Ectodermal cell (in vitro differentiated cells): ENCODE data around the gene SEMA6D.
A peak's percentile ranks its signal among the peaks of the same experiment; 100 is the strongest.

Experiments used
- H3K27ac ChIP-seq: 2 replicates; pipeline ENCODE4 v1.7.0; 2013; ENCODE audit warnings: mild to moderate bottlenecking, low read depth, low read length; ENCODE audit not compliant: insufficient read depth, poor library complexity, severe bottlenecking
- H3K27me3 ChIP-seq: 2 replicates; pipeline ENCODE4 v1.7.0; 2013; ENCODE audit warnings: mild to moderate bottlenecking, low read length; ENCODE audit not compliant: insufficient read depth, control insufficient read depth, poor library complexity, severe bottlenecking
- H3K36me3 ChIP-seq: one replicate; pipeline ENCODE4 v1.7.0; 2013; ENCODE audit warnings: low read length; ENCODE audit not compliant: control insufficient read depth, insufficient read depth
- H3K4me1 ChIP-seq: one replicate; pipeline ENCODE4 v1.7.0; 2013; ENCODE audit warnings: low read length; ENCODE audit not compliant: control insufficient read depth, insufficient read depth
- H3K4me3 ChIP-seq: 2 replicates; pipeline ENCODE4 v1.7.0; 2013; ENCODE audit warnings: low read depth, low read length, control low read depth; ENCODE audit not compliant: insufficient read depth
- H3K9me3 ChIP-seq: 2 replicates; pipeline ENCODE4 v1.7.0; 2013; ENCODE audit warnings: mild to moderate bottlenecking, low read length, moderate library complexity; ENCODE audit not compliant: control insufficient read depth
- WGBS, 2 experiments: methylation state at CpG; one replicate each; pipeline ENCODE4 v1.1.7; 2013; ENCODE audit warnings: missing lambda C conversion rate in 2 of 2; 5-methylcytosine and 5-hydroxymethylcytosine counted together

SEMA6D gene

GRCh38 chr15:47716516-47716915 lies 789 bp upstream of the SEMA6D start:
- 69 to 76% methylated on average over 2 of the region's 2 CpGs for WGBS, 2 experiments

GRCh38 chr15:47718497-47719437 lies 1.5 kb downstream of the SEMA6D start:
- 2 to 3% methylated on average over 48 of the region's 48 CpGs for WGBS, 2 experiments
- no peaks in the 10 kb centered on the region for H3K36me3 ChIP-seq
- peaks cover 11% of the 10 kb centered on the region for H3K4me1 ChIP-seq
- H3K27me3 ChIP-seq: peaks cover 23% of the 10 kb centered on the region
- H3K27ac ChIP-seq: no peak overlapping the region
- H3K9me3 ChIP-seq: no peaks in the 10 kb centered on the region
- H3K4me3 ChIP-seq: peak overlapping the region; percentile 66

More at GRCh38 chr15:47716516-47716915, 789 bp upstream of the SEMA6D start:
- Histone ChIP-seq H3K4me3 (no peak overlapping the region), H3K4me1 (peaks cover 11% of the 10 kb centered on the region), H3K36me3 (no peaks in the 10 kb centered on the region), H3K27me3 (peaks cover 23% of the 10 kb centered on the region), H3K9me3 (no peaks in the 10 kb centered on the region), H3K27ac (no peak overlapping the region)

- Histone ChIP-seq H3K27me3 (peaks cover 23% of the 10 kb centered on the region), H3K4me1 (peaks cover 11% of the 10 kb centered on the region), H3K27ac (no peak overlapping the region), H3K36me3 (no peaks in the 10 kb centered on the region), H3K9me3 (no peaks in the 10 kb centered on the region), H3K4me3 (no peak overlapping the region)
These were observed 2.4 kb downstream of the SEMA6D start for GRCh38 chr15:47719730-47720129.

- no peaks in the 10 kb centered on the region for H3K9me3 ChIP-seq
- H3K27me3 ChIP-seq: peaks cover 23% of the 10 kb centered on the region
- H3K4me3 ChIP-seq: no peak overlapping the region
- WGBS, 2 experiments: 63 to 73% methylated on average over 3 of the region's 4 CpGs
- H3K36me3 ChIP-seq: no peaks in the 10 kb centered on the region
- no peak overlapping the region for H3K27ac ChIP-seq
- H3K4me1 ChIP-seq: peaks cover 11% of the 10 kb centered on the region
These were observed 3.2 kb downstream of the SEMA6D start for GRCh38 chr15:47720555-47720954.

GRCh38 chr15:47721676-47722075 lies 4.4 kb downstream of the SEMA6D start:
- Histone ChIP-seq H3K9me3 (no peaks in the 10 kb centered on the region), H3K27me3 (peaks cover 23% of the 10 kb centered on the region), H3K27ac (no peak overlapping the region), H3K4me3 (no peak overlapping the region), H3K4me1 (peaks cover 8% of the 10 kb centered on the region), H3K36me3 (no peaks in the 10 kb centered on the region)
- 67 to 75% methylated on average over 4 of the region's 4 CpGs for WGBS, 2 experiments

DNA sequence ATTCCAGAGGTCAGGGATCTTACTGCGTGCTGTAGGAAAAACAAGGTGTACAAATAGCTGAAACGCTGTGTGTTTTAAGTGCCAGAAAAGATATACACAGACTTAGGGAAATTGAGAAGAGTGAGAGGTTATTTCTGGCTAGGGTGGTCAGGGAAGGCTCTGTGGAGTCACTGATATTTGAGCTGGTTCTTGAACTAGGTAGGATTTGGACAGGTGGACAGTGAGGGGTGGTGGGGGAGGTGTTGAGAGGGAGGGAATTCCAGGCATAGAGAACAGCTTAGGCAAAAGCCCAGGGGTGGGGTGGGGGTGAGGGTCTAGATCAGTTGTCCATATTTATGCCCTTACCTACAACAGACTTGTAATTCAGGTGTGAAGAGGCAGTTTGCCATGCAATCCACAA lies 7.0 kb downstream of the SEMA6D start:
- Histone ChIP-seq H3K36me3 (no peaks in the 10 kb centered on the region), H3K4me3 (no peak overlapping the region), H3K27ac (no peak overlapping the region), H3K4me1 (peaks cover 6% of the 10 kb centered on the region), H3K27me3 (peaks cover 14% of the 10 kb centered on the region), H3K9me3 (no peaks in the 10 kb centered on the region)
- 96 to 98% methylated on average over 2 of the region's 2 CpGs for WGBS, 2 experiments

GRCh38 chr15:47725051-47725450 lies 7.7 kb downstream of the SEMA6D start:
- Histone ChIP-seq H3K4me3 (no peak overlapping the region), H3K27ac (no peak overlapping the region), H3K36me3 (no peaks in the 10 kb centered on the region), H3K9me3 (no peaks in the 10 kb centered on the region), H3K27me3 (peaks cover 7% of the 10 kb centered on the region), H3K4me1 (no peaks in the 10 kb centered on the region)
- 94 to 97% methylated on average over 4 of the region's 4 CpGs for WGBS, 2 experiments

DNA sequence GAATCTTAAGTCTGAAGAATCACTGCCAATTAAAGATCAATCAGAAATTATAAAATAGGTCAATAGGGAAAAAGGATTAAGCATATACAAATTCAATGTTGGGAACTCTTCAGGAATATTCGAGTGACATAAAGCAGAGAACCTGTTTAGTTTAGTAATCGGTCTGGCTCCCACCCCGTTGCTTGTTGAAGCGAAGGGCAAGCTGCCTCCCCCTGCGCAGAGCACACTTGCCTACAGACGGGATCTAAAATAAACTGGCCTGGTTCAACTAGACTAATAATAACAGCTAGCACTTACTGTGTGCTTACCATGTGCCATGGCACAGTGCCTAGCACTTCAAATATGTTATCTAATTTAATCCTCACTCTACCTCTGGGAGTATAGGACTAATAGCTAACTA lies 8.6 kb downstream of the SEMA6D start:
- Histone ChIP-seq H3K27me3 (no peaks in the 10 kb centered on the region), H3K36me3 (no peaks in the 10 kb centered on the region), H3K9me3 (no peaks in the 10 kb centered on the region), H3K4me1 (no peaks in the 10 kb centered on the region), H3K4me3 (no peak overlapping the region), H3K27ac (no peak overlapping the region)
- WGBS, 2 experiments: 76 to 77% methylated on average over 6 of the region's 6 CpGs

DNA sequence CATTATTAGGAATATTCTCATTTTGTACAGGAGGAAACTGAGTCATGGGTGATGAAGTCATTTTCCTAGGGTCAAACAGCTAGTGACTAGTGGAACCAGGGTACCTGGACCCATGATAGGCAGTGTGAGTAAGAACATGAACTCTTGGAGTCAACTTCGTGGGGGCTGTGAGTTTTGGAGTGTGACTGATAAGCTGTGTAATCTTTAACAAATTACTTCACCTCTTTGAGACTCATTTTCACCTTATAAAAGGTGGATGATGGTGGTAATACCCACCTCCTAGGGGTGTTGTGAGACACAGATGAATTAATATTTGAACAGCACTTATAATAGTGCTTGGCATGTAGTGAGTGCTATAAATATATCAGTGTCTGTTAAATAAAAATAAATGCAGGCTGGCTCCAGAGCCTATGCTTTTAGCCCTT lies 9.1 kb downstream of the SEMA6D start:
- no peak overlapping the region for H3K4me3 ChIP-seq
- WGBS, 2 experiments: 86% methylated on average over 1 of the region's 1 CpG; no CpG with 5 or more reads in 1 of the 2 experiments

GRCh38 chr15:47727137-47727536 lies 9.8 kb downstream of the SEMA6D start:
- H3K27ac ChIP-seq: no peak overlapping the region
- H3K4me1 ChIP-seq: no peaks in the 10 kb centered on the region
- 93 to 96% methylated on average over 4 of the region's 4 CpGs for WGBS, 2 experiments
- H3K4me3 ChIP-seq: no peak overlapping the region
- H3K27me3 ChIP-seq: no peaks in the 10 kb centered on the region
- no peaks in the 10 kb centered on the region for H3K36me3 ChIP-seq
- no peaks in the 10 kb centered on the region for H3K9me3 ChIP-seq

More for the DNA sequence above, 9.1 kb downstream of the SEMA6D start:
- H3K27ac ChIP-seq: no peak overlapping the region
- H3K9me3 ChIP-seq: no peaks in the 10 kb centered on the region
- H3K27me3 ChIP-seq: no peaks in the 10 kb centered on the region
- H3K36me3 ChIP-seq: no peaks in the 10 kb centered on the region
- no peaks in the 10 kb centered on the region for H3K4me1 ChIP-seq
